D721Med (cell line): ENCODE data around the gene TP53BP1.

Experiments used
- DNase-seq: peaks from one replicate; pipeline ENCODE4 v3.0.0; 2011; ENCODE audit warnings: low spot score; ENCODE audit not compliant: insufficient read length
- FAIRE-seq: peaks from 2 replicates; lab custom pipeline; 2011; peaks lifted over from hg19 to GRCh38; lab: Jason Lieb, UNC
- CTCF ChIP-seq: IDR thresholded peaks from 2 replicates; pipeline ENCODE4 v1.5.1; 2012; ENCODE audit warnings: mild to moderate bottlenecking, control low read depth; ENCODE audit not compliant: insufficient read depth; ENCODE audit errors: missing control alignments

The TP53BP1 gene

GRCh38 chr15:43420435-43420834 is 72.5 kb downstream of the TP53BP1 start:
- TF ChIP-seq CTCF = no peak
- DNase-seq = no peak
- no peak for FAIRE-seq

GRCh38 chr15:43414196-43414595 is 78.8 kb downstream of the TP53BP1 start:
- TF ChIP-seq CTCF = no peak
- DNase-seq = no peak
- FAIRE-seq = no peak

GRCh38 chr15:43412096-43412495 is 80.9 kb downstream of the TP53BP1 start:
- no peak for TF ChIP-seq CTCF
- FAIRE-seq = no peak
- DNase-seq = no peak

GRCh38 chr15:43410572-43411214 is 82.3 kb downstream of the TP53BP1 start:
- TF ChIP-seq CTCF = no peak
- DNase-seq = no peak
- no peak for FAIRE-seq

GRCh38 chr15:43408789-43409188 is 84.2 kb downstream of the TP53BP1 start:
- FAIRE-seq = no peak
- no peak for TF ChIP-seq CTCF

GRCh38 chr15:43406808-43407207 is 86.1 kb downstream of the TP53BP1 start:
- no peak for TF ChIP-seq CTCF
- DNase-seq = no peak
- no peak for FAIRE-seq

More at GRCh38 chr15:43408789-43409188, 84.2 kb downstream of the TP53BP1 start:
- DNase-seq = no peak

- TF ChIP-seq CTCF = no peak
- DNase-seq = no peak
- FAIRE-seq = no peak
Observed at GRCh38 chr15:43406189-43406588, 86.8 kb downstream of the TP53BP1 start.
